ENCODE data around the gene RMI1. TPM values are rescaled to one million over a fixed set of nuclear protein-coding genes. Genes with fewer than 3 reads are reported as not detected.

The RMI1 gene
- total RNA-seq (1 to 10 TPM; 2.4 to 9.9 (median 5.9) TPM), polyA plus RNA-seq (1 to 10 TPM; 1.6 to 4.4 TPM)
- long read RNA-seq, donor 1, partial matches to known transcripts, result 0 of 7 reads
- long read RNA-seq, donor 1, other reads (novel, unspliced or antisense), result 2 of 7 reads
- long read RNA-seq, donor 2, transcript RMI1-202 (3 exons, 1,553 nt), result major isoform, 9 of 15 reads
- long read RNA-seq, donor 2, partial matches to known transcripts, result 0 of 15 reads
- long read RNA-seq, donor 2, other reads (novel, unspliced or antisense), result 5 of 15 reads
- long read RNA-seq, donor 3, partial matches to known transcripts, result 0 of 9 reads
- long read RNA-seq, donor 3, other reads (novel, unspliced or antisense), result 4 of 9 reads

DNA sequence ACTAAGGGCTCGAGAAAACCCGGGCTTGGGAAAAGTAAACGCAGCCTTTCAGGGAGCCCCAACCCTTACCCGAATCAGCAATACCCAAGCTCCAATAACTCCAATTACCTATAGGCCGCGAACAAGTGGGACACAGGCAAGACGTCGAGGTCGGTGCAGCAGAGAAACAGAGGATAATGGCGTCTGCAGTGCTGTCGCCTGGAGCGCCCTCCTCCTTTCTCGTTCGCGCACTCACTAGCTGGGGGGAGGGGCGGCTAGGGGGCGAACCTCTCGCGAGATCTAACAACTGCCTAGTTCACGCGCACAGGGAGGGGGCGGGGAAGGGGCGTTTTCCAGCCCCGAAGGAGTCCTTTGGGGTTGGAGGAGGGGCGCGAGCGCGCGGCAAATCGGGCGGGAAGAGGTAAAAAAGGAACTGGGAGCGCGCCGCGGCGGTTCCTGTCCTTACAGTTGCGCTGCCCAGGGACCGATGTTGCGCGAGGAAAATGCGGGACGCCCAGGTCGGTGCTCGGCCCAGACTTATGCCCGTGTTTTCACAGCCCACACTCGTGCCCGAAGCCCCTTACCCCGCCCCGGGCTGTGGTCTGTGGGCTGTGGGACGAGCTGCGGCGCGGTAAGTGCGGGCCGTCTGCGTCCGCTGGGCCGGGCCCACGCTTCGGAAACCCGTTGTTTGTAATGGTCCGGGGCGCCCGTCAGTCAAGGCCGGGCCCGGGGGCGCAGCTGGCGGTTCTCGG is at the start of gene RMI1:
TSS of gene RMI1 (plus strand) at position 411 of the 731 bp plus-strand sequence. CDS start 20,182 bp downstream, outside the sequence.
- DNase-seq, result peak; percentile 99 to 100 (median 100)
- peak within 1 kb of the TSS; percentile 67 to 98 (median 83) for H3K4me3 ChIP-seq
- H3K36me3 ChIP-seq, result peaks cover 3 to 29% (median 23%) of the 10 kb centered on the region in 9 donors
- intact Hi-C loops (cut with DNase I), result loop anchor here in 8 of 10 donors (1.0 to 10.0 kb wide), 8 partner anchors 24 to 192 kb away; partner anchors contain the start of gene KIF27 (in 3 of the 8)
- TF ChIP-seq, protein P1, sequence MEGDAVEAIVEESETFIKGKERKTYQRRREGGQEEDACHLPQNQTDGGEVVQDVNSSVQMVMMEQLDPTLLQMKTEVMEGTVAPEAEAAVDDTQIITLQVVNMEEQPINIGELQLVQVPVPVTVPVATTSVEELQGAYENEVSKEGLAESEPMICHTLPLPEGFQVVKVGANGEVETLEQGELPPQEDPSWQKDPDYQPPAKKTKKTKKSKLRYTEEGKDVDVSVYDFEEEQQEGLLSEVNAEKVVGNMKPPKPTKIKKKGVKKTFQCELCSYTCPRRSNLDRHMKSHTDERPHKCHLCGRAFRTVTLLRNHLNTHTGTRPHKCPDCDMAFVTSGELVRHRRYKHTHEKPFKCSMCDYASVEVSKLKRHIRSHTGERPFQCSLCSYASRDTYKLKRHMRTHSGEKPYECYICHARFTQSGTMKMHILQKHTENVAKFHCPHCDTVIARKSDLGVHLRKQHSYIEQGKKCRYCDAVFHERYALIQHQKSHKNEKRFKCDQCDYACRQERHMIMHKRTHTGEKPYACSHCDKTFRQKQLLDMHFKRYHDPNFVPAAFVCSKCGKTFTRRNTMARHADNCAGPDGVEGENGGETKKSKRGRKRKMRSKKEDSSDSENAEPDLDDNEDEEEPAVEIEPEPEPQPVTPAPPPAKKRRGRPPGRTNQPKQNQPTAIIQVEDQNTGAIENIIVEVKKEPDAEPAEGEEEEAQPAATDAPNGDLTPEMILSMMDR (IDR thresholded peaks at IDR 0.05), result peak in 5 of 12 donors; percentile 10 to 48 (median 40)
- peak; percentile 47 to 79 for TF ChIP-seq POLR2A (IDR thresholded peaks at IDR 0.05)
- ATAC-seq, result peak; percentile 92 to 94 (median 94)
- peaks cover 0 to 50% (median 31%) of the 10 kb centered on the region in 12 donors for H3K4me1 ChIP-seq
- H3K27ac ChIP-seq, result peak within 1 kb of the TSS; percentile 94 to 100 (median 99)
- H3K9me3 ChIP-seq, result no peaks in the 10 kb centered on the region
- H3K27me3 ChIP-seq, result no peaks in the 10 kb centered on the region
- WGBS, 4 donors, result 0% methylated on average over 41 to 69 of the region's 69 CpGs

DNA sequence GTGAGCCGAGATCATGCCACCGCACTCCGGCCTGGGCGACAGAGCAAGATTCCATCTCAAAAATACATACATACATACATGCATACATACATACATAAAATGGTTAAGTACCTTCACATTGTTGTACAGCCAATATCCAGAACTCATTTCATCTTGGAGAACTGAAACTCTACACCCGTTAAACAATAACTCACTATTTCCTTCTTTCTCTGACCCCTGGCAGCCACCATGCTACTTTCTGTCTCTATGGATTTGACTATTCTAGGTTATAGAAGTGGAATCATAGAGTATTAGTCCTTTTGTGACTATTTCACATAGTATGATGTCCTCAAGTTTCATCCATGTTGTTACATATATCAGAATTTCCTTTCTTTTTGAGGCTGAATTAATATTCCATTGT is 49.7 kb upstream of the RMI1 start:
- Histone ChIP-seq H3K4me1 (peaks cover 0 to 25% (median 5%) of the 10 kb centered on the region in 12 donors), H3K36me3 (no peaks in the 10 kb centered on the region), H3K27me3 (no peaks in the 10 kb centered on the region), H3K4me3 (no peak overlapping the region), H3K9me3 (no peaks in the 10 kb centered on the region), H3K27ac (no peak overlapping the region)
- ATAC-seq, result no peak
- DNase-seq, result no peak
- intact Hi-C loops (cut with DNase I), result no loop called here
- 87 to 92% (median 89%) methylated on average over 5 of the region's 5 CpGs for WGBS, 4 donors
- no peak for TF ChIP-seq POLR2A (IDR thresholded peaks at IDR 0.05)
- TF ChIP-seq, protein P1 (IDR thresholded peaks at IDR 0.05), result no peak

DNA sequence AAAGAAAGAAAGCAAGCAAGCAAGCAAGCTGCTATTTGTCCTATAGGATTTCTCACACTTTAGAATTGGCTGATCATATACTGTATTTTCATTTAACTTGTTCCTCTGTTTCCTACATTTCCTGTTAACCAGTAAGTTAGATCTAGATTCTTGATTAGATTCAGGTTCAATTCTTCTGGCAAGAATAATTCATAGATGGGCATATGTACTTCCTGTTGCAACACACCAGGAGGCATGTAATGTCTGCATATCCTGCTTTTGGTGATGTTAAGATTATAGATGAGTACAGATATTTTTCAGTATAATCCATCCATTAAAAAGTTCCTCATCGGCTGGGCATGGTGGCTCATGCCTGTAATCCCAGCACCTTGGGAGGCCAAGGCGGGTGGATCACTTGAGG is 48.6 kb upstream of the RMI1 start:
- H3K36me3 ChIP-seq, result no peaks in the 10 kb centered on the region
- no peak for TF ChIP-seq POLR2A (IDR thresholded peaks at IDR 0.05)
- TF ChIP-seq, protein P1 (IDR thresholded peaks at IDR 0.05), result no peak
- intact Hi-C loops (cut with DNase I), result no loop called here
- H3K4me3 ChIP-seq, result no peak overlapping the region
- H3K27me3 ChIP-seq, result no peaks in the 10 kb centered on the region
- ATAC-seq (no peak), DNase-seq (no peak)
- no peaks in the 10 kb centered on the region for H3K9me3 ChIP-seq
- 86 to 94% (median 88%) methylated on average over 2 of the region's 2 CpGs for WGBS, 4 donors
- H3K4me1 ChIP-seq, result peaks cover 0 to 31% (median 5%) of the 10 kb centered on the region in 12 donors
- H3K27ac ChIP-seq, result no peak overlapping the region

DNA sequence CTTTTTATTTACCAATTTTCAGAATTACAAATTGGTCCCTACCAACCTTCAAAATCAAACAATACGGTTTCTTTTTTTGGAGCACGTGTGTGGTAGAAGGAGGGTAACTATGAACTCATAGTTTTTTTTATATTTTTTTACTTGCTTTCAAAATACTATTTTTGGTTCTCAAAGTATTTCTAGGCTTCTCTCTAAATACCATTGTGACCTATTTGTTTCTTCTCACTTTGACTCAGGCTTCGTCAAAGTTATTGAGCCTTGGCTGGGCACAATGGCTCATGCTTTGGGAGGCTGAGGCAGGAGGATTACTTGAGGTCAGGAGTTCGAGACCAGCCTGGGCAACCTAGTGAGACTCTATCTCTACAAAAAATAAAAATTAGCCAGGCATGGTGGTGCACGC is 47.8 kb upstream of the RMI1 start:
- no peaks in the 10 kb centered on the region for H3K9me3 ChIP-seq
- 88 to 93% (median 92%) methylated on average over 5 of the region's 5 CpGs for WGBS, 4 donors
- DNase-seq, result no peak
- no peak overlapping the region for H3K27ac ChIP-seq
- ATAC-seq, result no peak
- TF ChIP-seq POLR2A (IDR thresholded peaks at IDR 0.05), result no peak
- TF ChIP-seq, protein P1 (IDR thresholded peaks at IDR 0.05), result no peak
- H3K36me3 ChIP-seq, result peaks cover 0 to under 1% (median 0%) of the 10 kb centered on the region in 9 donors
- H3K4me3 ChIP-seq, result no peak overlapping the region
- intact Hi-C loops (cut with DNase I), result no loop called here
- peaks cover 0 to 38% (median 5%) of the 10 kb centered on the region in 12 donors for H3K4me1 ChIP-seq
- no peaks in the 10 kb centered on the region for H3K27me3 ChIP-seq

Measured in heart left ventricle (tissue), 16 donors.